IPS-18a (cell line): ENCODE data around the gene SLC66A2.

ENCODE experiments used
- H3K27ac ChIP-seq: one replicate; pipeline ENCODE4 v1.5.1; 2013; ENCODE audit warnings: low read length
- H3K27me3 ChIP-seq: one replicate; pipeline ENCODE4 v1.6.1; 2013; ENCODE audit warnings: mild to moderate bottlenecking, low read length; ENCODE audit not compliant: control insufficient read depth, insufficient read depth
- H3K36me3 ChIP-seq: one replicate; pipeline ENCODE4 v1.6.1; 2013; ENCODE audit warnings: low read depth, low read length; ENCODE audit not compliant: control insufficient read depth
- H3K4me1 ChIP-seq: one replicate; pipeline ENCODE4 v1.6.1; 2013; ENCODE audit warnings: low read depth, low read length; ENCODE audit not compliant: control insufficient read depth
- H3K4me3 ChIP-seq: one replicate; pipeline ENCODE4 v1.5.1; 2013; ENCODE audit warnings: low read length
- H3K9ac ChIP-seq: one replicate; pipeline ENCODE4 v1.6.1; 2013; ENCODE audit warnings: mild to moderate bottlenecking, low read length, moderate library complexity
- H3K9me3 ChIP-seq: one replicate; pipeline ENCODE4 v1.6.1; 2013; ENCODE audit warnings: low read depth, low read length; ENCODE audit not compliant: control insufficient read depth

The SLC66A2 gene

GRCh38 chr18:79902640-79903039 lies 48.8 kb downstream of the SLC66A2 start:
- H3K4me3 ChIP-seq: no peak overlapping the region
- no peak overlapping the region for H3K27ac ChIP-seq
- no peaks in the 10 kb centered on the region for H3K36me3 ChIP-seq
- no peak overlapping the region for H3K9ac ChIP-seq
- no peaks in the 10 kb centered on the region for H3K4me1 ChIP-seq
- H3K9me3 ChIP-seq: peaks cover 5% of the 10 kb centered on the region
- no peaks in the 10 kb centered on the region for H3K27me3 ChIP-seq

- Histone ChIP-seq H3K9me3 (peaks cover 10% of the 10 kb centered on the region), H3K27me3 (no peaks in the 10 kb centered on the region), H3K9ac (no peak overlapping the region), H3K27ac (no peak overlapping the region), H3K4me3 (no peak overlapping the region), H3K4me1 (no peaks in the 10 kb centered on the region), H3K36me3 (no peaks in the 10 kb centered on the region)
These were observed 49.4 kb downstream of the SLC66A2 start for GRCh38 chr18:79902075-79902474.

GRCh38 chr18:79901665-79902064 lies 49.8 kb downstream of the SLC66A2 start:
- H3K27me3 ChIP-seq: no peaks in the 10 kb centered on the region
- no peak overlapping the region for H3K9ac ChIP-seq
- H3K27ac ChIP-seq: no peak overlapping the region
- peaks cover 15% of the 10 kb centered on the region for H3K9me3 ChIP-seq
- H3K4me1 ChIP-seq: no peaks in the 10 kb centered on the region
- H3K4me3 ChIP-seq: no peak overlapping the region
- H3K36me3 ChIP-seq: no peaks in the 10 kb centered on the region

- Histone ChIP-seq H3K36me3 (no peaks in the 10 kb centered on the region), H3K9me3 (peaks cover 20% of the 10 kb centered on the region), H3K4me3 (no peak overlapping the region)
These were observed 50.6 kb downstream of the SLC66A2 start for GRCh38 chr18:79900610-79901570.

GRCh38 chr18:79899609-79900445 lies 51.6 kb downstream of the SLC66A2 start:
- peaks cover 25% of the 10 kb centered on the region for H3K9me3 ChIP-seq
- no peaks in the 10 kb centered on the region for H3K36me3 ChIP-seq
- H3K27me3 ChIP-seq: no peaks in the 10 kb centered on the region
- H3K9ac ChIP-seq: no peak overlapping the region
- H3K4me3 ChIP-seq: no peak overlapping the region
- H3K4me1 ChIP-seq: no peaks in the 10 kb centered on the region
- no peak overlapping the region for H3K27ac ChIP-seq

More at GRCh38 chr18:79900610-79901570, 50.6 kb downstream of the SLC66A2 start:
- H3K27ac ChIP-seq: no peak overlapping the region
- H3K4me1 ChIP-seq: no peaks in the 10 kb centered on the region
- H3K27me3 ChIP-seq: no peaks in the 10 kb centered on the region
- no peak overlapping the region for H3K9ac ChIP-seq

- no peak overlapping the region for H3K27ac ChIP-seq
- H3K27me3 ChIP-seq: no peaks in the 10 kb centered on the region
- H3K36me3 ChIP-seq: no peaks in the 10 kb centered on the region
- H3K4me1 ChIP-seq: no peaks in the 10 kb centered on the region
- H3K9me3 ChIP-seq: peaks cover 27% of the 10 kb centered on the region
- no peak overlapping the region for H3K9ac ChIP-seq
- H3K4me3 ChIP-seq: no peak overlapping the region
These were observed 52.4 kb downstream of the SLC66A2 start for GRCh38 chr18:79898952-79899608.

- Histone ChIP-seq H3K27ac (no peak overlapping the region), H3K9me3 (peaks cover 36% of the 10 kb centered on the region), H3K4me3 (no peak overlapping the region), H3K4me1 (no peaks in the 10 kb centered on the region), H3K27me3 (no peaks in the 10 kb centered on the region), H3K9ac (no peak overlapping the region), H3K36me3 (no peaks in the 10 kb centered on the region)
These were observed 53.4 kb downstream of the SLC66A2 start for GRCh38 chr18:79897940-79898625.

- peaks cover 40% of the 10 kb centered on the region for H3K9me3 ChIP-seq
- no peak overlapping the region for H3K9ac ChIP-seq
- H3K4me3 ChIP-seq: no peak overlapping the region
- H3K4me1 ChIP-seq: no peaks in the 10 kb centered on the region
- no peaks in the 10 kb centered on the region for H3K27me3 ChIP-seq
- H3K36me3 ChIP-seq: no peaks in the 10 kb centered on the region
- H3K27ac ChIP-seq: no peak overlapping the region
These were observed 54.7 kb downstream of the SLC66A2 start for GRCh38 chr18:79896738-79897137.

- Histone ChIP-seq H3K4me1 (no peaks in the 10 kb centered on the region), H3K9me3 (peaks cover 29% of the 10 kb centered on the region), H3K27me3 (no peaks in the 10 kb centered on the region), H3K27ac (no peak overlapping the region), H3K4me3 (no peak overlapping the region), H3K9ac (no peak overlapping the region), H3K36me3 (no peaks in the 10 kb centered on the region)
These were observed 60.8 kb downstream of the SLC66A2 start for GRCh38 chr18:79890674-79891073.

- Histone ChIP-seq H3K4me3 (no peak overlapping the region), H3K9ac (no peak overlapping the region), H3K27me3 (no peaks in the 10 kb centered on the region), H3K27ac (no peak overlapping the region), H3K36me3 (no peaks in the 10 kb centered on the region), H3K9me3 (peaks cover 24% of the 10 kb centered on the region), H3K4me1 (no peaks in the 10 kb centered on the region)
These were observed 61.9 kb downstream of the SLC66A2 start for GRCh38 chr18:79889569-79889968.

GRCh38 chr18:79888016-79888415 lies 63.4 kb downstream of the SLC66A2 start:
- H3K9me3 ChIP-seq: peaks cover 13% of the 10 kb centered on the region
- H3K4me1 ChIP-seq: no peaks in the 10 kb centered on the region

More at GRCh38 chr18:79888016-79888415, 63.4 kb downstream of the SLC66A2 start:
- Histone ChIP-seq H3K9ac (no peak overlapping the region), H3K27me3 (no peaks in the 10 kb centered on the region), H3K4me3 (no peak overlapping the region), H3K27ac (no peak overlapping the region), H3K36me3 (no peaks in the 10 kb centered on the region)
